Liver (tissue), 3 donors: ENCODE measurements around the gene PITHD1.

Source experiments
- FOXA1 ChIP-seq: IDR thresholded peaks from 2 replicates; pipeline ENCODE4 v1.6.1; 2016; ENCODE audit warnings: antibody characterized with exemption
- GABPA ChIP-seq, 2 donors: IDR thresholded peaks in 1 of 2; conservative IDR thresholded peaks in 1 of 2; 2 replicates each; pipeline ENCODE4 v1.6.1; 2016; ENCODE audit warnings: antibody characterized with exemption in 2 of 2, mild to moderate bottlenecking in 1 of 2, moderate library complexity in 1 of 2
- HNF4A ChIP-seq, 2 donors: conservative IDR thresholded peaks; 2 replicates each; pipeline ENCODE4 v1.6.1; 2016; ENCODE audit warnings: antibody characterized with exemption in 2 of 2, mild to moderate bottlenecking in 2 of 2
- JUND ChIP-seq, 2 donors: IDR thresholded peaks; 2 replicates each; pipeline ENCODE4 v1.6.1; 2016; ENCODE audit warnings: antibody characterized with exemption in 2 of 2
- NR2F2 ChIP-seq: IDR thresholded peaks from 2 replicates; pipeline ENCODE4 v1.6.1; 2016; ENCODE audit warnings: antibody characterized with exemption
- RAD21 ChIP-seq, 2 donors: IDR thresholded peaks; 2 replicates each; pipeline ENCODE4 v1.6.1; 2016; ENCODE audit warnings: antibody characterized with exemption in 2 of 2, mild to moderate bottlenecking in 2 of 2
- RXRA ChIP-seq, 2 donors: IDR thresholded peaks; 2 replicates each; pipeline ENCODE4 v1.6.1; 2017 to 2018; ENCODE audit warnings: antibody characterized with exemption in 2 of 2, mild to moderate bottlenecking in 1 of 2
- SP1 ChIP-seq: IDR thresholded peaks from 2 replicates; pipeline ENCODE4 v1.6.1; 2018; ENCODE audit warnings: antibody characterized with exemption, mild to moderate bottlenecking
- TAF1 ChIP-seq: conservative IDR thresholded peaks from 2 replicates; pipeline ENCODE4 v1.6.1; 2016; ENCODE audit warnings: antibody characterized with exemption, mild to moderate bottlenecking
- TF ChIP-seq, protein P1 (sequence below): fragments of 150-350 bp; IDR thresholded peaks from 2 replicates; pipeline ENCODE4 v1.5.1; 2017; ENCODE audit warnings: improper control_type of control experiment, low read depth, low read length; ENCODE audit not compliant: missing input control
- TF ChIP-seq, protein P2 (sequence below): IDR thresholded peaks from 2 replicates; pipeline ENCODE4 v1.6.1; 2016; ENCODE audit warnings: antibody characterized with exemption, mild to moderate bottlenecking
- TF ChIP-seq, protein P3 (sequence below): IDR thresholded peaks from 2 replicates; pipeline ENCODE4 v1.6.1; 2016; ENCODE audit warnings: antibody characterized with exemption
- donor health status: healthy.
- donor health status: healthy.

DNA sequence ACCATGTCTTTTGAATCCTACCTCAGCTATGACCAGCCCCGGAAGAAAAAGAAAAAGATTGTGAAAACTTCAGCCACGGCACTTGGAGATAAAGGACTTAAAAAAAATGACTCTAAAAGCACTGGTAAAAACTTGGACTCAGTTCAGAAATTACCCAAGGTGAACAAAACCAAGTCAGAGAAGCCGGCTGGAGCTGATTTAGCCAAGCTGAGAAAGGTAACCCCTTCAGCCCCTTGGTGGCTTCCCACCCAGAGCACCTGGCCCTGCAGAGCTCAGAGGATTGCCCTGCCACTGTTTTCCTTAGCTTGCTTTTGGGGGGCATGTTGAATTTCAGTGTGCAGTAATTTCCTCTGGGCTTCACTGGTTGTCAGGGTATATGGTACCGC is 26.4 kb upstream of the PITHD1 start:
- TF ChIP-seq, protein P1, sequence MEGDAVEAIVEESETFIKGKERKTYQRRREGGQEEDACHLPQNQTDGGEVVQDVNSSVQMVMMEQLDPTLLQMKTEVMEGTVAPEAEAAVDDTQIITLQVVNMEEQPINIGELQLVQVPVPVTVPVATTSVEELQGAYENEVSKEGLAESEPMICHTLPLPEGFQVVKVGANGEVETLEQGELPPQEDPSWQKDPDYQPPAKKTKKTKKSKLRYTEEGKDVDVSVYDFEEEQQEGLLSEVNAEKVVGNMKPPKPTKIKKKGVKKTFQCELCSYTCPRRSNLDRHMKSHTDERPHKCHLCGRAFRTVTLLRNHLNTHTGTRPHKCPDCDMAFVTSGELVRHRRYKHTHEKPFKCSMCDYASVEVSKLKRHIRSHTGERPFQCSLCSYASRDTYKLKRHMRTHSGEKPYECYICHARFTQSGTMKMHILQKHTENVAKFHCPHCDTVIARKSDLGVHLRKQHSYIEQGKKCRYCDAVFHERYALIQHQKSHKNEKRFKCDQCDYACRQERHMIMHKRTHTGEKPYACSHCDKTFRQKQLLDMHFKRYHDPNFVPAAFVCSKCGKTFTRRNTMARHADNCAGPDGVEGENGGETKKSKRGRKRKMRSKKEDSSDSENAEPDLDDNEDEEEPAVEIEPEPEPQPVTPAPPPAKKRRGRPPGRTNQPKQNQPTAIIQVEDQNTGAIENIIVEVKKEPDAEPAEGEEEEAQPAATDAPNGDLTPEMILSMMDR: no peak
- TF ChIP-seq, protein P2, sequence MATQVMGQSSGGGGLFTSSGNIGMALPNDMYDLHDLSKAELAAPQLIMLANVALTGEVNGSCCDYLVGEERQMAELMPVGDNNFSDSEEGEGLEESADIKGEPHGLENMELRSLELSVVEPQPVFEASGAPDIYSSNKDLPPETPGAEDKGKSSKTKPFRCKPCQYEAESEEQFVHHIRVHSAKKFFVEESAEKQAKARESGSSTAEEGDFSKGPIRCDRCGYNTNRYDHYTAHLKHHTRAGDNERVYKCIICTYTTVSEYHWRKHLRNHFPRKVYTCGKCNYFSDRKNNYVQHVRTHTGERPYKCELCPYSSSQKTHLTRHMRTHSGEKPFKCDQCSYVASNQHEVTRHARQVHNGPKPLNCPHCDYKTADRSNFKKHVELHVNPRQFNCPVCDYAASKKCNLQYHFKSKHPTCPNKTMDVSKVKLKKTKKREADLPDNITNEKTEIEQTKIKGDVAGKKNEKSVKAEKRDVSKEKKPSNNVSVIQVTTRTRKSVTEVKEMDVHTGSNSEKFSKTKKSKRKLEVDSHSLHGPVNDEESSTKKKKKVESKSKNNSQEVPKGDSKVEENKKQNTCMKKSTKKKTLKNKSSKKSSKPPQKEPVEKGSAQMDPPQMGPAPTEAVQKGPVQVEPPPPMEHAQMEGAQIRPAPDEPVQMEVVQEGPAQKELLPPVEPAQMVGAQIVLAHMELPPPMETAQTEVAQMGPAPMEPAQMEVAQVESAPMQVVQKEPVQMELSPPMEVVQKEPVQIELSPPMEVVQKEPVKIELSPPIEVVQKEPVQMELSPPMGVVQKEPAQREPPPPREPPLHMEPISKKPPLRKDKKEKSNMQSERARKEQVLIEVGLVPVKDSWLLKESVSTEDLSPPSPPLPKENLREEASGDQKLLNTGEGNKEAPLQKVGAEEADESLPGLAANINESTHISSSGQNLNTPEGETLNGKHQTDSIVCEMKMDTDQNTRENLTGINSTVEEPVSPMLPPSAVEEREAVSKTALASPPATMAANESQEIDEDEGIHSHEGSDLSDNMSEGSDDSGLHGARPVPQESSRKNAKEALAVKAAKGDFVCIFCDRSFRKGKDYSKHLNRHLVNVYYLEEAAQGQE: no peak
- TF ChIP-seq RXRA (IDR thresholded peaks at IDR 0.05) (no peak), RAD21 (IDR thresholded peaks at IDR 0.05) (no peak), HNF4A (conservative IDR thresholded peaks at IDR 0.05) (no peak), TAF1 (no peak), SP1 (no peak), FOXA1 (no peak), JUND (IDR thresholded peaks at IDR 0.05) (no peak), NR2F2 (no peak), GABPA (IDR thresholded peaks at IDR 0.05 in 1 of 2, conservative IDR thresholded peaks at IDR 0.05 in 1 of 2) (no peak)
- TF ChIP-seq, protein P3, sequence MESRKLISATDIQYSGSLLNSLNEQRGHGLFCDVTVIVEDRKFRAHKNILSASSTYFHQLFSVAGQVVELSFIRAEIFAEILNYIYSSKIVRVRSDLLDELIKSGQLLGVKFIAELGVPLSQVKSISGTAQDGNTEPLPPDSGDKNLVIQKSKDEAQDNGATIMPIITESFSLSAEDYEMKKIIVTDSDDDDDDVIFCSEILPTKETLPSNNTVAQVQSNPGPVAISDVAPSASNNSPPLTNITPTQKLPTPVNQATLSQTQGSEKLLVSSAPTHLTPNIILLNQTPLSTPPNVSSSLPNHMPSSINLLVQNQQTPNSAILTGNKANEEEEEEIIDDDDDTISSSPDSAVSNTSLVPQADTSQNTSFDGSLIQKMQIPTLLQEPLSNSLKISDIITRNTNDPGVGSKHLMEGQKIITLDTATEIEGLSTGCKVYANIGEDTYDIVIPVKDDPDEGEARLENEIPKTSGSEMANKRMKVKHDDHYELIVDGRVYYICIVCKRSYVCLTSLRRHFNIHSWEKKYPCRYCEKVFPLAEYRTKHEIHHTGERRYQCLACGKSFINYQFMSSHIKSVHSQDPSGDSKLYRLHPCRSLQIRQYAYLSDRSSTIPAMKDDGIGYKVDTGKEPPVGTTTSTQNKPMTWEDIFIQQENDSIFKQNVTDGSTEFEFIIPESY: no peak
